Breast epithelium (tissue), 4 donors: ENCODE data around the gene SYT12. TPM values are rescaled to one million over a fixed set of nuclear protein-coding genes. Genes with fewer than 3 reads are reported as not detected.

Experiments
- DNase-seq, 2 donors: peaks; one replicate each; pipeline ENCODE4 v3.0.0-alpha.2; 2019; ENCODE audit warnings: low spot score in 2 of 2
- H3K27ac ChIP-seq, 2 donors: fragments of 200-600 bp; sonication (generic) in 1 of 2; one replicate each; pipeline ENCODE4 v1.5.1; 2016 to 2019; ENCODE audit warnings: mild to moderate bottlenecking in 1 of 2
- H3K27me3 ChIP-seq, 2 donors: fragments of 200-600 bp; sonication (generic) in 1 of 2; one replicate each; pipeline versions ENCODE4 v1.5.1 to v1.6.0; 2017 to 2019; ENCODE audit warnings: control low read depth in 1 of 2, mild to moderate bottlenecking in 1 of 2
- H3K36me3 ChIP-seq: fragments of 200-600 bp; one replicate; pipeline ENCODE4 v1.5.1; 2019
- H3K4me1 ChIP-seq, 2 donors: fragments of 200-600 bp; sonication (generic); one replicate each; pipeline ENCODE4 v1.5.1; 2016 to 2019; ENCODE audit warnings: control low read depth in 1 of 2
- H3K4me3 ChIP-seq, 3 donors: fragments of 200-600 bp; sonication (generic); 1 replicate in 2 of 3; 2 replicates in 1 of 3; pipeline ENCODE4 v1.5.1; 2016 to 2019; ENCODE audit warnings: mild to moderate bottlenecking in 3 of 3, moderate library complexity in 2 of 3
- H3K9me3 ChIP-seq, 2 donors: fragments of 200-600 bp; sonication (generic) in 1 of 2; one replicate each; pipeline ENCODE4 v1.5.1; 2016 to 2019; ENCODE audit warnings: control low read depth in 1 of 2
- POLR2A ChIP-seq: fragments of 450-650 bp; IDR thresholded peaks from one replicate; pipeline ENCODE4 v1.6.1; 2016; ENCODE audit warnings: antibody characterized with exemption, mild to moderate bottlenecking, moderate library complexity
- POLR2AphosphoS5 ChIP-seq, 3 donors: sonication (generic); formaldehyde crosslinking; IDR thresholded peaks; one replicate each; pipeline ENCODE4 v1.6.1; 2017; ENCODE audit warnings: antibody characterized with exemption in 3 of 3
- intact Hi-C: fragments of 100-400 bp; cut with DNase I; formaldehyde crosslinking; loops from one replicate; pipeline ENCODE4 v1.15.1; 2023; ENCODE audit warnings: low total_unique reads
- total RNA-seq, 3 donors: library from RNA; depleted of rRNA; stranded (reverse); fragments of >200 nt; gene quantifications; one replicate each; pipeline ENCODE4 v1.1.0, GENCODE V29; 2016
- TF ChIP-seq, protein P1 (sequence below), 3 donors: fragments of 450-650 bp; IDR thresholded peaks; one replicate each; pipeline ENCODE4 v1.5.1; 2016 to 2017; ENCODE audit warnings: antibody characterized with exemption in 3 of 3, mild to moderate bottlenecking in 3 of 3, moderate library complexity in 3 of 3

The SYT12 gene, protein sequence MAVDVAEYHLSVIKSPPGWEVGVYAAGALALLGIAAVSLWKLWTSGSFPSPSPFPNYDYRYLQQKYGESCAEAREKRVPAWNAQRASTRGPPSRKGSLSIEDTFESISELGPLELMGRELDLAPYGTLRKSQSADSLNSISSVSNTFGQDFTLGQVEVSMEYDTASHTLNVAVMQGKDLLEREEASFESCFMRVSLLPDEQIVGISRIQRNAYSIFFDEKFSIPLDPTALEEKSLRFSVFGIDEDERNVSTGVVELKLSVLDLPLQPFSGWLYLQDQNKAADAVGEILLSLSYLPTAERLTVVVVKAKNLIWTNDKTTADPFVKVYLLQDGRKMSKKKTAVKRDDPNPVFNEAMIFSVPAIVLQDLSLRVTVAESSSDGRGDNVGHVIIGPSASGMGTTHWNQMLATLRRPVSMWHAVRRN
- total RNA-seq, result 10 to 100 TPM in 2 of 3 donors, under 1 TPM in 1; 0.16 to 30.3 (median 10.2) TPM

DNA sequence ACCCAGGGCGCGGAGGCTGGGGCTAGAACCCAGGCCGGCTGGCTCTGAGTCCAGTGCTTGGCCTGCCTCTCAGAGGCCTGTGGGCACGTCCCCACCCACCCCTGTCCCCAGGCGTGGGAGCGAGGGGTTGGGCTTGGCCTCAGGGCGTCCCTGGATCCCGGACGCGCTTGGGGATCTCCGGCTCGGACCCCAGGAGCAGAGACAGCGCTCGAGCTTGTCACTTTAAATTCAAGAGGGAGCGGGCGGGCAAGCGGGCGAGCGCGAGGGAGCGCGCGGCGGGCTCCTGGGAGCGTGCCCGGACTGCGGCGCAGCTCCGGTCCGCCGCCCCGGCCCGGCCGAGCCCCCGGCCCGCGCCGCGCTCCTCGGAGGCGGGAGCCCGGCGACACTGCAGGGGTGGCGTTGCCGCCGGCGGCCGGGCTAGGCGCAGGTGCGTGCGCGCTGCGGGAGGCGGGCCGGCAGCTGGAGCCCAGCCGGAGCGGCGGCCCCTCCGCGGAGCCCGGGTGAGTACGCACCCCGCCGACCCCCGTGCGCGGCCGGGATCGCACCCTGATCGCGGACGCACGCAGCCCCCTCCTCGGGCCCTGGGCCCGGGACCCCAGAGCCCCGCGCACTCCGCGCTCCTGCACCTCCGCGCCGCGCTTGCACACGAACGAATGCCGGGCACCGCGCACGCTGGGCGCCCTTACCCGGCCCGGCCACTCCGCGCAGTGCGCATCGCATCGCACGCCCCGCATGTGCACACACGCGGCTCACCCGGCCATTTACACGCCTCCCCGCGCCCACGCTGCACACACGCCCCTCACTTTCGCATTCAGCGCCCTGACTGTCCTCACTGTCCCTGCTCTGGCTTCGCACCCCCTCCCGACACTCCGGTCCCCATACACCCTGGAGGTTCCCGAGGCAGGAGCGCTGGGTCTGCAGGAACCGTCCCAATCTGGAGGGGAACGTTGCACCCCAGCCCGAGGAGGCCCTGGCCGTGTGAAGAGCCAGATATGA lies at the start of gene SYT12:
Gene SYT12 (plus strand): TSS at position 174 of the 996 bp plus-strand sequence. CDS start 7,011 bp downstream, outside the sequence.
- DNase-seq, result no peak
- Histone ChIP-seq H3K36me3 (no peaks in the 10 kb centered on the region), H3K27me3 (peaks cover 0 to 3% of the 10 kb centered on the region in 2 donors), H3K4me3 (peak within 1 kb of the TSS; percentile 31 to 82 (median 67)), H3K9me3 (no peaks in the 10 kb centered on the region), H3K27ac (peak within 1 kb of the TSS; percentile 88 to 90), H3K4me1 (peaks cover 0 to 11% of the 10 kb centered on the region in 2 donors)
- TF ChIP-seq POLR2AphosphoS5 (IDR thresholded peaks at IDR 0.05) (no peak), POLR2A (no peak)
- TF ChIP-seq, protein P1, sequence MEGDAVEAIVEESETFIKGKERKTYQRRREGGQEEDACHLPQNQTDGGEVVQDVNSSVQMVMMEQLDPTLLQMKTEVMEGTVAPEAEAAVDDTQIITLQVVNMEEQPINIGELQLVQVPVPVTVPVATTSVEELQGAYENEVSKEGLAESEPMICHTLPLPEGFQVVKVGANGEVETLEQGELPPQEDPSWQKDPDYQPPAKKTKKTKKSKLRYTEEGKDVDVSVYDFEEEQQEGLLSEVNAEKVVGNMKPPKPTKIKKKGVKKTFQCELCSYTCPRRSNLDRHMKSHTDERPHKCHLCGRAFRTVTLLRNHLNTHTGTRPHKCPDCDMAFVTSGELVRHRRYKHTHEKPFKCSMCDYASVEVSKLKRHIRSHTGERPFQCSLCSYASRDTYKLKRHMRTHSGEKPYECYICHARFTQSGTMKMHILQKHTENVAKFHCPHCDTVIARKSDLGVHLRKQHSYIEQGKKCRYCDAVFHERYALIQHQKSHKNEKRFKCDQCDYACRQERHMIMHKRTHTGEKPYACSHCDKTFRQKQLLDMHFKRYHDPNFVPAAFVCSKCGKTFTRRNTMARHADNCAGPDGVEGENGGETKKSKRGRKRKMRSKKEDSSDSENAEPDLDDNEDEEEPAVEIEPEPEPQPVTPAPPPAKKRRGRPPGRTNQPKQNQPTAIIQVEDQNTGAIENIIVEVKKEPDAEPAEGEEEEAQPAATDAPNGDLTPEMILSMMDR (IDR thresholded peaks at IDR 0.05), result no peak
- intact Hi-C loops, result no loop called here

DNA sequence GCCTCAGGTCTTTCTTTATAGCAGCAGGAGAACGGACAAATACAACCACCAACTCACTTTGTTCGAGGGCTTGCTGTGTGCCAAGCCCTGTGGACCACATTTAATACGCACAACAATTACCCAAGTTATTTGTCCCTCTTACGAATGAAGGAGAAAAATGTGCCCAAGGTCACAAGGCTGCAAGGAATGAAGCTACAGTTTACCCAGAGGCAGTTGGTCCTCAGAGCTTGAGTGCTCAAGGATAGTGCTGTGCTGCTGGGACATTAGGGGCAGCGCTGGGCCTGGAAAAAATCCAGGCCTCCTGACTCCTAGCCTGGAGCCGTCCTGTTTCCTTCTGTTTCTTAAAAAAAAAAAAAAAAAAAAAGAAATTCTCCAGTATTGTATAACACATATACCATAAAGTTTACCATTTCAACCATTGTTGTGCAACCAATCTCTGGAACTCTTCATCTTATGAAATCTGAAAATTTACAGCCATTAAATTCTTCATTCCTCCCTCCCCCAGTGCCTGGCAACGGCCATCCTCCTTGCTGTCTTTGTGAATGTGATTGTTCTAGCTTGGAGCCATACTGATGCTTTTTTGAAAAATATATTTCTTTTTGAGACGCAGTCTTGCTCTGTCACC lies 48.9 kb upstream of the SYT12 start:
- TF ChIP-seq, protein P1 (IDR thresholded peaks at IDR 0.05), result no peak
- TF ChIP-seq POLR2A (no peak), POLR2AphosphoS5 (IDR thresholded peaks at IDR 0.05) (no peak)
- no peak overlapping the region for H3K4me3 ChIP-seq
- H3K27ac ChIP-seq, result no peak overlapping the region
- no peaks in the 10 kb centered on the region for H3K9me3 ChIP-seq
- DNase-seq, result no peak
- H3K27me3 ChIP-seq, result no peaks in the 10 kb centered on the region
- no peaks in the 10 kb centered on the region for H3K36me3 ChIP-seq
- intact Hi-C loops, result no loop called here
- peaks cover 0 to 4% of the 10 kb centered on the region in 2 donors for H3K4me1 ChIP-seq

DNA sequence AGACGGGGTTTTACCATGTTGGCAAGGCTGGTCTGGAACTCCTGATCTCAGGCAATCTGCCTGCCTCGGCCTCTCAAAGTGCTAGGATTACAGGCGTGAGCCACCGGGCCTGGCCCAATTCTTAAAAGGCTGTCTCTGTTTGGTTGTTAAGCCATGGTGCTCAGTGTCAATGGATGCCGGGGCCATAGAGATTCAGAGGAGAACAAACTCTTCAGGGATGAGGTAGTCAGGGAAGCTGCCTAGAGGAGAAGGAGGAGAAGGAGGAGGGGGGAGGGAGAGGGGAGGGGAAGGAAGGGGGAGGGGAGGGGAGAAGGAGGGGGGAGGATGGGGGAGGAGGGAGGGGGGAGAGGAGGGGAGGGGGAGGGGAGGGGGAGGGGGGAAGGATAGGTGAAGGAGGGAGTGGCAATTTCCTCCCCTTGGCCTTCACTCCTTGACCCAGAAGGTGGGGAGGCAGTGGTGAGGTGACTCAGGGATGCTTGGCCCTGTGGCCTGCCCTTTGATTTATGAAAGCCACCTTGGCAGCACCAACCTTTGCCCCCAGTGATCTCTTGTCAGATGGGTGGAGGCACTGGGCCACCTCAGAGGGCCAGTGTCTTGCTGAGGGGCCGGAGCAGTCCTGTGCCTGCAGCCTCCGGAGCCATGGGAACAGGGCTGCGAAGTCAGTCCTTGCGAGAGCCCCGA lies 48.1 kb upstream of the SYT12 start, which contains the start of gene C11orf86:
Gene C11orf86 (plus strand): TSS at position 581 of the 681 bp plus-strand sequence. CDS start 59 bp downstream, at position 640.
- Histone ChIP-seq H3K4me3 (no peak within 1 kb of the TSS), H3K27me3 (no peaks in the 10 kb centered on the region), H3K36me3 (no peaks in the 10 kb centered on the region), H3K27ac (no peak within 1 kb of the TSS), H3K9me3 (peaks cover 0 to 4% of the 10 kb centered on the region in 2 donors), H3K4me1 (peaks cover 0 to 4% of the 10 kb centered on the region in 2 donors)
- DNase-seq, result no peak
- TF ChIP-seq POLR2A (no peak), POLR2AphosphoS5 (IDR thresholded peaks at IDR 0.05) (no peak)
- TF ChIP-seq, protein P1 (IDR thresholded peaks at IDR 0.05), result no peak
- intact Hi-C loops, result no loop called here

DNA sequence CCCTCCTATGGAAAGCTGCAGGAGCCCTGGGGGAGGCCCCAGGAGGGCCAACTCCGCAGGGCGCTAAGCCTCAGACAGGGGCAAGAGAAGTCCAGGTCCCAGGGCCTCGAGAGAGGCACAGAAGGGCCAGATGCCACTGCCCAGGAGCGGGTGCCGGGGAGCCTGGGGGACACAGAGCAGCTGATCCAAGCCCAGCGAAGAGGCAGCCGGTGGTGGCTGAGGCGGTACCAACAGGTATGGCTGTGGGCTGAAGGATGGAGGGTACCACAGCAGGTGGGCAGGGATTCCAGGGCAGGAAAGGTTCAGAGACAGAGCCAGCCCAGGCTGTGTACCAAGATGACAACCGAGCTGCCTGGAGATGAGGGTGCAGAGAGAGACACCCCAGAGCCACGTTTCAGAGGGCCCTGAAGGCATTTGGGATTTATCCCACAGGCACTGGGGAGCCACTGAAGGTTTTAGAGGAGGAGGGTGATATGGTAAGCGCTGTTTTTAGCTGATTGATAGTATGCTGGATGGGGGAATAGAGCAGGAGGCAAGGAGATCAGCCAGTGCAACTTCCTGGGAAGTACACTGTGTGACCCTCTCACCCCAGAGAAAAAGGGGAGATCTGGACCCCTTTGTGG lies 47.4 kb upstream of the SYT12 start:
- TF ChIP-seq, protein P1 (IDR thresholded peaks at IDR 0.05), result no peak
- Histone ChIP-seq H3K4me1 (peaks cover 0 to 4% of the 10 kb centered on the region in 2 donors), H3K36me3 (no peaks in the 10 kb centered on the region), H3K27me3 (no peaks in the 10 kb centered on the region), H3K9me3 (peaks cover 0 to 4% of the 10 kb centered on the region in 2 donors), H3K4me3 (no peak overlapping the region), H3K27ac (no peak overlapping the region)
- DNase-seq, result no peak
- intact Hi-C loops, result no loop called here
